ENCODE results near the gene GADL1.

The GADL1 gene

DNA sequence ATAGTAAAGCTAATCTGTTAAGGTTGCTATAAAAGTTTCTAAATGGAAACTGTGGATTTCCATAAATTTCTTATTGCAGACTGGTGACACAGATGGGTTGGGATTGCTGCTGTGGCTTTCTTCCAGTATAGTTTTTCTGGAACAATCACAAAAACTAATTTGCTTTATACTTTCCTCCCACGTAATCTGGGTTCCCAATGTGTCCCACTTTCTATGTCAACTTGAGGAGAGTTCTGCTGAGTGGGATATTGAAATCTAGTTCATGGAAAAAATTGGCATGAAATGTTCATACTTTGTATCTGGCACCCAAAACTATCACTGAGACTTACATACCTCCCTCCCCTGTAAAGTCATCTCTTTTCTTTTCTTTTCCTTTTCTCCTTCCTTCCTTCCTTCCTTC is 161.3 kb downstream of the GADL1 start:
- Histone ChIP-seq H2AFZ (ENCODE audit: low read length) (no peak overlapping the region), H3K36me3 (ENCODE audit: insufficient read depth, low read length) (no peaks in the 10 kb centered on the region), H3K4me1 (ENCODE audit: insufficient read depth, low read length, severe bottlenecking) (peaks cover 45% of the 10 kb centered on the region), H3F3A (ENCODE audit: insufficient read depth, low read length) (no peaks in the 10 kb centered on the region), H3K4me3 (ENCODE audit: low read depth, low read length, poor library complexity, severe bottlenecking) (no peak overlapping the region), H4K20me1 (ENCODE audit: insufficient read depth, low read length) (no peaks in the 10 kb centered on the region), H3K4me2 (ENCODE audit: low read length) (no peak overlapping the region), H3K79me2 (ENCODE audit: insufficient read depth, low read length) (no peaks in the 10 kb centered on the region), H3K27me3 (ENCODE audit: insufficient read depth, low read length) (no peaks in the 10 kb centered on the region), H3K27ac (ENCODE audit: low read depth, low read length, poor library complexity, severe bottlenecking) (no peak overlapping the region), H3K9ac (ENCODE audit: low read length) (no peak overlapping the region), H3K9me2 (ENCODE audit: low read depth, low read length) (no peaks in the 10 kb centered on the region), H3K9me3 (ENCODE audit: low read length) (no peaks in the 10 kb centered on the region)
- TF ChIP-seq EZH2 (IDR thresholded peaks at IDR 0.05; ENCODE audit: borderline replicate concordance, low read length), result no peak
- TF ChIP-seq, protein P1, sequence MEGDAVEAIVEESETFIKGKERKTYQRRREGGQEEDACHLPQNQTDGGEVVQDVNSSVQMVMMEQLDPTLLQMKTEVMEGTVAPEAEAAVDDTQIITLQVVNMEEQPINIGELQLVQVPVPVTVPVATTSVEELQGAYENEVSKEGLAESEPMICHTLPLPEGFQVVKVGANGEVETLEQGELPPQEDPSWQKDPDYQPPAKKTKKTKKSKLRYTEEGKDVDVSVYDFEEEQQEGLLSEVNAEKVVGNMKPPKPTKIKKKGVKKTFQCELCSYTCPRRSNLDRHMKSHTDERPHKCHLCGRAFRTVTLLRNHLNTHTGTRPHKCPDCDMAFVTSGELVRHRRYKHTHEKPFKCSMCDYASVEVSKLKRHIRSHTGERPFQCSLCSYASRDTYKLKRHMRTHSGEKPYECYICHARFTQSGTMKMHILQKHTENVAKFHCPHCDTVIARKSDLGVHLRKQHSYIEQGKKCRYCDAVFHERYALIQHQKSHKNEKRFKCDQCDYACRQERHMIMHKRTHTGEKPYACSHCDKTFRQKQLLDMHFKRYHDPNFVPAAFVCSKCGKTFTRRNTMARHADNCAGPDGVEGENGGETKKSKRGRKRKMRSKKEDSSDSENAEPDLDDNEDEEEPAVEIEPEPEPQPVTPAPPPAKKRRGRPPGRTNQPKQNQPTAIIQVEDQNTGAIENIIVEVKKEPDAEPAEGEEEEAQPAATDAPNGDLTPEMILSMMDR (IDR thresholded peaks at IDR 0.05; ENCODE audit: low read length), result no peak

DNA sequence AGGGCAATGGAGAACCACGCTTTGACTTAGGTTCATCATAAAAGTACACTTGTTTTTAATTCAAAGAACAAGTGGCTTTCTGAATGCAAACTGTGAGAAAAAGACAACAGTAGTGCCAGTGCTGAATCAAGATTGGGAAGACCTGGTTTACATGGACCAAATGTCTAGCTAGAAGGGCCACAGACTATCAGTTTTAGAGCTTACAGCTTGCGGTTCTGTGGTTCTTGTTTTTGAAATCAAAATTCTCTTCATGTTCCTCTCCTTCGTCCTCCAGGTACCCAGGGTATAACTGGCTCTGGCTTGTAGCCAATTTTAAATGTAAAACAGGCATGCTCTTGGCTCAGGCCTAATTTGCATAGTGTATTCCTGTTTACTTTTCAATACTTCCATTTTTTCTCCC is 163.5 kb downstream of the GADL1 start:
- TF ChIP-seq EZH2 (IDR thresholded peaks at IDR 0.05; ENCODE audit: borderline replicate concordance, low read length), result no peak
- TF ChIP-seq, protein P1 (IDR thresholded peaks at IDR 0.05; ENCODE audit: low read length), result no peak
- no peak overlapping the region for H2AFZ ChIP-seq (ENCODE audit: low read length)
- H3K4me3 ChIP-seq (ENCODE audit: low read depth, low read length, poor library complexity, severe bottlenecking), result no peak overlapping the region
- peaks cover 45% of the 10 kb centered on the region for H3K4me1 ChIP-seq (ENCODE audit: insufficient read depth, low read length, severe bottlenecking)
- no peaks in the 10 kb centered on the region for H4K20me1 ChIP-seq (ENCODE audit: insufficient read depth, low read length)
- H3K36me3 ChIP-seq (ENCODE audit: insufficient read depth, low read length), result no peaks in the 10 kb centered on the region
- H3K9ac ChIP-seq (ENCODE audit: low read length), result 0 out of 2 replicates have a peak overlapping the region, but pooled peaks have one; percentile 4
- no peaks in the 10 kb centered on the region for H3F3A ChIP-seq (ENCODE audit: insufficient read depth, low read length)
- H3K4me2 ChIP-seq (ENCODE audit: low read length), result peak overlapping the region; percentile 28; the same call in 1 of the 2 replicates
- H3K9me3 ChIP-seq (ENCODE audit: low read length), result no peaks in the 10 kb centered on the region
- H3K27me3 ChIP-seq (ENCODE audit: insufficient read depth, low read length), result no peaks in the 10 kb centered on the region
- H3K79me2 ChIP-seq (ENCODE audit: insufficient read depth, low read length), result no peaks in the 10 kb centered on the region
- H3K9me2 ChIP-seq (ENCODE audit: low read depth, low read length), result no peaks in the 10 kb centered on the region
- peak overlapping the region; percentile 61 for H3K27ac ChIP-seq (ENCODE audit: low read depth, low read length, poor library complexity, severe bottlenecking)

DNA sequence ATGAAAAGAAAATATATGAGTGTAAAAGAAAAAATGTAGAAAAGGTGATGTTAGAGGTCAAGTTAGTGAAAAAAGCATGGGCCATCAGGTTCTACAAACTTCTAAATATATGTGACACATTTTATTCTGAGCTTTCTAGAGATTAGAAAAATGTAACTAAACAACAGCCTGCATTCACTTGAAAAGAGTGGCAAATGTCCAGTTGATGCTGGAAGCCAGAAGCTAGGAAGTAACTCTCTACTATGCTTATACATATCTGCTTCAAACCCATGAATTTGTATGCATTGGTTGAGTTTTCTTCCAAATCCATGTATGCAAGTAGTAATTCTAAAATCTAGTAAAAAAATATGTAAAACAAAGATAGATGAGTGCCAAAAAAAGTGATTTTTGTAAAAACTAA is 164.5 kb downstream of the GADL1 start:
- Histone ChIP-seq H3K36me3 (ENCODE audit: insufficient read depth, low read length) (no peaks in the 10 kb centered on the region), H3K4me1 (ENCODE audit: insufficient read depth, low read length, severe bottlenecking) (peaks cover 45% of the 10 kb centered on the region), H3K4me3 (ENCODE audit: low read depth, low read length, poor library complexity, severe bottlenecking) (no peak overlapping the region), H3K79me2 (ENCODE audit: insufficient read depth, low read length) (no peaks in the 10 kb centered on the region), H3K27me3 (ENCODE audit: insufficient read depth, low read length) (no peaks in the 10 kb centered on the region), H3K9me2 (ENCODE audit: low read depth, low read length) (no peaks in the 10 kb centered on the region), H3K4me2 (ENCODE audit: low read length) (no peak overlapping the region), H3F3A (ENCODE audit: insufficient read depth, low read length) (no peaks in the 10 kb centered on the region), H2AFZ (ENCODE audit: low read length) (no peak overlapping the region), H3K27ac (ENCODE audit: low read depth, low read length, poor library complexity, severe bottlenecking) (peak overlapping the region; percentile 54), H4K20me1 (ENCODE audit: insufficient read depth, low read length) (no peaks in the 10 kb centered on the region), H3K9me3 (ENCODE audit: low read length) (no peaks in the 10 kb centered on the region), H3K9ac (ENCODE audit: low read length) (no peak overlapping the region)
- no peak for TF ChIP-seq EZH2 (IDR thresholded peaks at IDR 0.05; ENCODE audit: borderline replicate concordance, low read length)
- TF ChIP-seq, protein P1 (IDR thresholded peaks at IDR 0.05; ENCODE audit: low read length), result no peak

Measured in OCI-LY1 (cell line).